GM19395 (cell line): Measurements from ENCODE around the gene UCHL5.
"Not testable (repeated sequence)": the region's sequence is repeated elsewhere in the genome, so short reads cannot be mapped to it uniquely, and the experiment has no call there.

Experiments
- ATAC-seq: cut with Tn5 transposase; IDR thresholded peaks from one replicate; pipeline ENCODE4 v1.9.1; 2021; ENCODE audit warnings: mild to moderate bottlenecking, moderate library complexity; ENCODE audit not compliant: unreplicated experiment

UCHL5 gene

GRCh38 chr1:193066606-193067005 is 7.4 kb upstream of the UCHL5 start:
- ATAC-seq, result no peak

- ATAC-seq, result no peak
Measured at GRCh38 chr1:193065954-193066353, 6.8 kb upstream of the UCHL5 start.

DNA sequence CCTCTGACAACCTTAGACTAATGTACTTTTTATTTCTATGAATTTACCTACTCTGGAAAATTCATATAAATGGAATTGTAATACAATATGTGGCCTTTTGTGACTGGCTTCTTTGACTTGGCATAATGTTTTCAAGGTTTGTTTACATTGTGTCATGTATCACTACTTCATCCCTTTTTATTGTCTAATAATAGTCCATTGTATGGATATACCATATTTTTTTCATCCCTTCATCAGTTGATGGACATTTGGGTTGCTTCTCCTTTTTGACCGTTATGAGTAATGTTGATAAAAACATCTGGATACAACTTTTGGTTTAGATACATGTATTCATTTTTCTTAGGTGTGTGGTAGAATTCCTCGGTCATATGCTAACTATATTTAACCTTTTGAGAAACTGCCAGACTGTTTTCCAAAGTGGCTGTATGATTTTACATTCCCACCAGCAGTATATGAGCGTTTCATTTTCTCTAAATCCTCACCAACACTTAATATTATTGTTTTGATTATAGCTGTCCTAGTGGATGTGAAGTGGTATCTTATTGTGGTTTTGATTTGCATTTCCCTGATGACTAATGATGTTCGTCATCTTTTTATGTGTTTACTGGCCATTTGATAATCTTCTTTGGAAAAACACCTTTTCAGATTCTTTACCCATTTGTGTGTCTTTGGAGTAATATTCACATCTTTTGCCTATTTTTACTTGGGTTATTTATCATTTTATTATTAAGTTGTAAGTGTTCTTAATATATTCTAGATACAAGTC is 3.7 kb upstream of the UCHL5 start:
- no peak for ATAC-seq

GRCh38 chr1:193060938-193061337 is 1.8 kb upstream of the UCHL5 start:
- no peak for ATAC-seq

DNA sequence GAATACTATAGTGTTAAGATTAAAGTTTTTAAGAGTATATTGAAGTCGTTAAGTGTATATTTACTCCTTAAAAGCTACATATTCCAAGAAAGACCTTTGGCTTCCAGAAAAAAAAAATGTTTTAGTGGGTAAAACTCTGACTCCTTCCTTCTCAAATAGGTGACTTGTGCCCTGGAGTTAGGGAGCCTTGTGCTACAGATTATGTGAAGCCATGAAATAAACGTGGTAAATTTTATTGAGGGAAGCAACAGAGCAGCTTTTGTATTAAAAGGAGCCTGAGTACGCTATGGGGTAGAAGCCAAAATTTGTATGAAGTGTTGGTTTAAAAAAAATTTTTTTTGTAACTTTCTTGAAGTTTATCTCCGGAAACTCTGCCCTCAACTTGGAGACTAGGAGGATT is 1.2 kb upstream of the UCHL5 start:
- no peak for ATAC-seq

DNA sequence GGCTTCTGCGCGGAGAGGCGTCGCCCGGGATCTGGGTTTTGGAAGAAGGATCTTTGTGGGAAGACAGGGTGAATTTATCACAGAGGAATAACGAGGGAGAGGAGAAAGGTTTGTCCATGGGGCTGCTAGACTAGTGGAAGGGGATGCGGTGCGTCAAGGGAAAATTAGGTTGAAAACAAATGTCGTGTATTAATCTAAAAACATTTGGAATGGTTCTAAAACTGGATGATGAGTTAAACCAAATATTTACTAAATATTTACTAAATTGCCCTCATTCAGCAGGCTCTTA is 899 bp upstream of the UCHL5 start:
- no peak for ATAC-seq

GRCh38 chr1:193058529-193059281 is 455 bp downstream of the UCHL5 start:
- ATAC-seq, result peak; percentile 60

GRCh38 chr1:193054169-193054675 is 4.9 kb downstream of the UCHL5 start:
- no peak for ATAC-seq

DNA sequence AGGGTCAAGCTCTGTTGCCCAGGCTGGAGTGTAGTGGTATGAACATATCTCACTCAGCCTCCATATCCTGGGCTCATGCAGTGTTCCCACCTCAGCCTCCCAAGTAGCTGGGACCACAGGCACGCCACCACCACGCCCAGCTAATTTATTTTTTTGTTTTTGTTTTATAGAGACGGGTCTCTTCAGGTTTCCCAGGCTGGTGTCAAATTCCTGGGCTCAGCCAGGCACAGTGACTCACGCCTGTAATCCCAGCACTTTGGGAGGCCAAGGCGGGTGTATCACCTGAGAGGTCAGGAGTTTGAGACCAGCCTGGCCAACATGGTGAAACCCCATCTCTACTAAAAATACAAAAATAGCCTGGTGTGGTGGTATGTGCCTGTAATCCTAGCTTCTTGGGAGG is 10.2 kb downstream of the UCHL5 start:
- ATAC-seq, result not testable (repeated sequence)

GRCh38 chr1:193042766-193043691 is 16.1 kb downstream of the UCHL5 start:
- no peak for ATAC-seq

DNA sequence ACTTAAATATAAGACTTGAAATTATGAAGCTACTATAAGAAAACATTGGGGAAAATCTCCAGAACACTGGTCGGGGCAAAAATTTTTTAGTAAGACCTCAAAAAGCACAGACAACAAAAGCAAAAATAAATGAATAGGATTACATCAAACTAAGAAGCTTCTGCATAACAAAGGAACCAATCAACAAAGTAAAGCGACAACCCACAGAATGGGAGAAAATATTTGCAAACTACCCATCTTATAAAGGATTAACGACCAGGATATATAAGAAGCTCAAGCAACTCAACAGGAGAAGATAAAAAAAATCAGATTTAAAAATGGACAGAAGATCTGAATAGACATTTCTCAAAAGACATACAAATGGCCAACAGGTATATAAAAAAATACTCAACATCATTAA is 19.1 kb downstream of the UCHL5 start:
- ATAC-seq, result no peak

GRCh38 chr1:193036337-193037047 is 22.7 kb downstream of the UCHL5 start:
- no peak for ATAC-seq

DNA sequence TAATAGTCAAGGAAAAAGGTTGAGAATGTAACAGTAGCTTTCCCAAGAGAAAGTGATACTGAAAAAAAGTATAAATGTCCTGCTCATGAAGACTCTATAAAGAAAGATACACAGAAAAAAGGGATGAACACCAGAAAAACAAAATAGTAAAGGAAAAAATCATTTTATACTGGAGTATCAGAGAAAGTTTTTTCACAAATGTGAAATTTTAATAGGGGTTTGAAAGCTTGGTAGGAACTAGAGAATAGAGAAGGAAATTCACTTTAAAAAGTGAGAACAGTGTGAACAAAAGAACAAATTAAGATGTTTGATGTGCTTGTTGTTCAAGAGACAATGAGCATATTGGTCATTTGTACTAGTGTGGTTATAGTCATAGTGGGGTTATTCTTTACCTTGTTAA is 25.6 kb downstream of the UCHL5 start:
- no peak for ATAC-seq

- ATAC-seq, result not testable (repeated sequence)
Measured at GRCh38 chr1:193032643-193033427, 26.3 kb downstream of the UCHL5 start.

- no peak for ATAC-seq
Measured at GRCh38 chr1:193031431-193031830, 27.7 kb downstream of the UCHL5 start.

- ATAC-seq, result no peak
Measured at GRCh38 chr1:193030280-193030679, 28.9 kb downstream of the UCHL5 start.

DNA sequence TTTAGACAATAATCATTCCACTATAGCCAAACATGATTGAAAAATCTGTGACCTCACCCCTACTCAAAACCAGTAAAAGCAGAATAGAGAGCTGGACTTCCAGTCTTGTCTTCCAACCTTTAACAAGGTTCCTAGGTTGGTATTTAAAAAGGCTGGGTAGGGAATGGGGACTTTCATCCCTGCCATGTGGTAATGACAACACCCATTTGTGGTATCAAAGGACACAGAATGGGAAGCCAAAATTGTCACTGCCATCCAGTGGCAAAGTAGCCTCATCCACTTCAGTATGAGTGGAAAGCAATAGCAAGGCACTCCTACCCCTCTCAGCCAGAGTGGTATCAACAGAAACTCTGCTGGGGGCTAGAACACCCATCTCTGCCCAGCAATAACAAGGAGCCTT is 33.9 kb downstream of the UCHL5 start:
- ATAC-seq, result no peak

GRCh38 chr1:193019442-193020026 is 39.6 kb downstream of the UCHL5 start:
- peak; percentile 83 for ATAC-seq

- no peak for ATAC-seq
Measured at GRCh38 chr1:193016788-193017187, 42.4 kb downstream of the UCHL5 start.

GRCh38 chr1:193014400-193014799 is 44.8 kb downstream of the UCHL5 start:
- no peak for ATAC-seq
